NCI-H2227 treated with DMSO at 0.1 percent for 48 hours (cell line): Measurements from ENCODE around the gene CERS6.
A peak's percentile ranks its signal among the peaks of the same experiment; 100 is the strongest.
"Not testable (repeated sequence)": the region's sequence is repeated elsewhere in the genome, so short reads cannot be mapped to it uniquely, and the experiment has no call there.

Source experiments
- DNase-seq: peaks from one replicate; lab custom pipeline; 2025; lab: John Stamatoyannopoulos, UW

Gene CERS6

GRCh38 chr2:168641636-168642035, 185.6 kb downstream of the CERS6 start:
- DNase-seq, result no peak

DNA sequence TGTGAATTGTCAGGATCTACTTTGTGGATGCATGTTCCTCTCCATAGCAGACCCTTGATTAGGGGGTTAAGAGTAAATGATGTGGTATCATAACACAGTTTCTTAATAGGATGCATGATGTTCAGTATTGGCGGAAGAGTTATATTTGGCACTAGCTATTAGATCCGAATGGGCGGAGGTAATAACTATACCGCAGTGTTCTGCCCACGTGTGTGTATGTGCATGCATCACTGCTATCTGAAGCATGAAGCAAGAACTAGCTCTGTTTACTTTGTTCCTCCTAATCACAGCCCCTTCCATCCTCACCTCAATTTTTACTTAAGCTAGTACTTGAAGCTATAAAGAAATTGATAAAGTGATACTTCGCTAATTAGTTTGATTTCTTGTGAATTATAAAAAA, 186.8 kb downstream of the CERS6 start:
- DNase-seq, result no peak

DNA sequence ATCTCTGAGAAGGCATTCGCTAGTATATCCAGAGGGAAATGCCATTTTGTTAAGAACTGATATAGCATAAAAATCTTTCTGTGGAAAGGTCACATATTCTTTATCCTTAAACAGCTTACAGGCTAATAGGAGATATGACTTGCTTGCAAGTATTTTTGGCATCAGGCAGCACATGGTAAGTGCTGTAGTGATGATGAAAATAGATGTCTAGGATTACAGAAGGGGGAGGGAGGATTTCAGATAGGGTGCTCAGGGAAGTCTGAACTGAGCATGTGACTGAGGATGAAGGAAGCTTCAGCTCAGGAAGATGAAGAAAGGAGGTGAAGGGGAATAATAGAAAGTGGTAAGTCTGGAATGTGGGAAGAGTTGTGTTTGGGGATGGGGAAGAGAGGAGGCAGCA, 187.9 kb downstream of the CERS6 start:
- no peak for DNase-seq

DNA sequence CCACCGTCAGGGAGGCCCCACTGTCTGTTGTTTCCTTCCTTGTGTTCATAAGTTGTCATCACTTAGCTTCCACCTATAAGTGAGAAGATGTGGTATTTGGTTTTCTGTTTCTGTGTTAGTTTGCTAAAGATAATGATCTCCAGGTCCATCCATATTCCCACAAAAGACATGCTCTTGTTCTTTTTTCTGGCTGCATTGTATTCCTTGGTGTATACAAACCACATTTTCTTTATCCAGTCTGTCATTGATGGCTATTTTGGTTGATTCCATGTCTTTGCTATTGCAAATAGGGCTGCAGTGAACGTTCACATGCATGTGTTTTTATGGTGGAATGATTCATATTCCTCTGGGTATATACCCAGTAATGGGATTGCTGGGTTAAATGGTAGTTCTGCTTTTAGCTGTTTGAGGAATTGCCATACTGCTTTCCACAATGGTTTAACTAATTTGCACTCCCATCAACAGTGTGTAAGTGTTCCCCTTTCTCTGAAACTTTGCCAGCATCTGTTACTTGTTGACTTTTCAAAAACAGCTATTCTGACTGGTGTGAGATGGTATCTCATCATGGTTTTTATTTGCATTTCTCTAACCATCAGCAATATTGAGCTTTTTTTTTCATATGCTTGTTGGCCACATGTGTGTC, 189.7 kb downstream of the CERS6 start:
- DNase-seq, result no peak

DNA sequence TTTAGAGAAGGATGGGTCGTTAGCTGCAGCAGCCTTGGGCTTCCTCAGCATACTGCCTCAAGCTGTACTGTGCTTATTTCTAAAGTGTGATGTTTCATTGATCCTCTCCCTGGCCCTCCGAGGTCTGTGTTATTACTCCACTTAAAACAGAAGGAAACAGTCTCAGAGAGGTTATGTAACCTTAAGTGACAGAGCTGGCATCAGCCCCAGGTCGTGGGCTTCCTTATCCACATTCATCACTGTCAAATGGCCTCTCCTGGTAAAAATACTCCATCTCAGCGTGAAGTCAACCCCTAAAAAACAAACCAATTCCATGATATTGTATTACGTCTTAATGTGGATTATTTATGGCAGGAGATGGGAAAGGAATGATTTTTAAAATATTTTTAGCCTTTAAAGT, 193.0 kb downstream of the CERS6 start:
- DNase-seq, result no peak

GRCh38 chr2:168649562-168649961, 193.5 kb downstream of the CERS6 start:
- no peak for DNase-seq

DNA sequence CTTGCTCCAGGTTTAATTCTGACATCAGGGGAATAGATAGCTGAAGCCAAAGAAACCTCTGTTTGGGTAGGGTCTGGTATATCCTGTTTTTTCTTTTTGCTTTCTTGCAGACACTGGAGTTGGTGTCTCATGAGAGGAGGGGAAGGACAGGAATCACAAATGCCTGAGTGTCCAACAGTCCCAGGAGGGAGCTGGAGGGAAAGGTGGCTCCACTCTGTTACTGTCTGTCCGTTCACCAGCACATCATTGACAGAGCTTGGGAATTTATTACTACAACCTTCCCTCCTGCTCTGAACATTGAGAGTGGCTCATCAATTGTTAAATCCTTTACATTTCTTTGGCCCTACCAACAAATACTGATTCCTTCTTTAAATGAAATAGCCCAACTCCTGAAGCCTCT, 194.1 kb downstream of the CERS6 start:
- no peak for DNase-seq

DNA sequence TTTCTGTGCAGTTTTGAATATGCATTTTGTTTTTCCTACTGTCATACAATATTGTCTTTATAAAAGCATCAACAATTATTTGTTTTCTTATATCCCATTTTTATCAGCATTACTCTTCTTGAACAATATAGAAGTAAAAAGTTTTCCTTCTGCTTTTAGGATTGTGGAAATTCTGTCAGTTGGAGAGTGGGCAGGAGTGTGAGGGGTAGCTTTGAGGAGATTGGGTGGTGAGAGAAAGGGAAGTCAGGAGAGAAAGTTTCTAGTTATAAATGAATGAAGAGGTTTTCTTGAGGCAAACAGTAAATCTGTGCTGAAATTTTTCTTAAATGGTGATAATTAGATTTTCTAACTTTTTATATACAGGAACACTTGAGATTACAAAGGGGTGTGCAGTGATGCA, 194.7 kb downstream of the CERS6 start:
- DNase-seq, result no peak

DNA sequence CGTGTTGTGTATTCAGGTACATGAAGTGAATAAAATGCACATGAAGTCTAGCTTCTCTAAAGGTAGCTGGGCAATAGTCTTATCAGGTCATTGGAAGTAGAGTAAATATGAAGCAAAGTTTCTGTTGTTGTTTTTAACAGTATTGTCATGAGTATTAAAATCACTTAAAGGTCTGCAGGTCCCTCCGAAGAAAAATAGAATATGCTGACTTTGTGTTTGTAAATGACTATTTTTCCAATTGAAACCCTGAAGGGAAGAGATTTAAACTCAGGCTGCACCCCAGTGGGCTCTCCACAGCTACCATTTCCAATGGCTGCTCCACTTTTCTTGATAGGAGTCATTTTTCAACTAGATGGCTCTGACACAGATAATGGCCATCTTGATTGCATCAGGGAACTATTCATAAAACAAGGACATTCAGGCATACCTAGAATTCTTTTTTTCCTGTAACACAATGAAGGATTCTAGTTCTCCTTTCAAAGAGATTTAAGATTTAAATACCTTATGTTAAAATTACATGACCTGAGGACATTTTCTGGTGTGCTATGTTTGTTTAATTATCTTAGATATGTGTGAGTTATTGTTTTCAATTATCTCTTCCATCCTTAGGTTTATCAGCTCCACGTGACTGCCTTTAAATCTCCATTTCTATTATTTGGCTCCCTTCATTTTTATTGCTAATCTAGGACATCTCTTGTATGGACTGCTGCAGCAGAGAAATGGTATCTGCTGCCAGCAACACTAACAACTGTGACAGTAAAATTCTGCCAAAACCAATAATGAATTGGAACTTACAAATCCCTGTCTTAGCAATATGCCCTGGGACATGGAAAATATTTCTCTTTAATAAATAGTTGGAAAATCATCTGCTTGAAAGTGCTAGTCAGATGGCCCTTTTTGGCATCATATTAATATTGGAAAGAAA, 197.2 kb downstream of the CERS6 start:
- DNase-seq, result no peak

GRCh38 chr2:168654705-168655104, 198.6 kb downstream of the CERS6 start:
- no peak for DNase-seq

DNA sequence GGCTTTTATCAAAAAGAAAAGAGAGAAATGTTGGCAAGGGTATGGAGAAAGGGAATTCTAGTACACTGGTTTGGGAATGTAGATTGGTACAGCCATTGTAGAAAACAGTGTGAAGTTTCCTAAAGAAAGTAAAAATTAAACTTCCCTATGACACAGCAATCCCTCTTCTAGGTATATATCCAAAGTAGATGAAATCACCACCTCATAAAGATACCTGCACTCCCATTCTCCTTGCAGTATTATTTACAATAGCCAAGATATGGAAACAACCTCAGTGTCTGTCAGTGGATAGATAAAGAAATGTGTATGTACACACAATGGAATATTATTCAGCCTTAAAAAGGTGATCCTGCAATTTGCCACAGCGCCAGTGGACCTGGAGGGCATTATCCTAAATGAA, 199.1 kb downstream of the CERS6 start:
- no peak for DNase-seq

DNA sequence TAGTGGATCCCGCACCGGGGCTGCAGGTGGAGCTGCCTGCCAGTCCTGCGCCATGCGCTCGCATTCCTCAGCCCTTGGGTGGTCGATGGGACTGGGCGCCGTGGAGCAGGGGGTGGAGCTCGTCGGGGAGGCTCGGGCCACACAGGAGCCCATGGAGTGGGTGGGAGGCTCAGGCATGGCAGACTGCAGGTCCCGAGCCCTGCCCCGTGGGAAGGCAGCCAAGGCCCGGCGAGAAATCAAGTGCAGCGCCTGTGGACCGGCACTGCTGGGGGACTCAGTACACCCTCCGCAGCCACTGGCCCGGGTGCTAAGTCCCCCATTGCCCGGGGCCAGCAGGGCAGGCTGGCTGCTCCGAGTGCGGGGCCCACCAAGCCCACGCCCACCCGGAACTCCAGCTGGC, 201.3 kb downstream of the CERS6 start:
- not testable (repeated sequence) for DNase-seq

DNA sequence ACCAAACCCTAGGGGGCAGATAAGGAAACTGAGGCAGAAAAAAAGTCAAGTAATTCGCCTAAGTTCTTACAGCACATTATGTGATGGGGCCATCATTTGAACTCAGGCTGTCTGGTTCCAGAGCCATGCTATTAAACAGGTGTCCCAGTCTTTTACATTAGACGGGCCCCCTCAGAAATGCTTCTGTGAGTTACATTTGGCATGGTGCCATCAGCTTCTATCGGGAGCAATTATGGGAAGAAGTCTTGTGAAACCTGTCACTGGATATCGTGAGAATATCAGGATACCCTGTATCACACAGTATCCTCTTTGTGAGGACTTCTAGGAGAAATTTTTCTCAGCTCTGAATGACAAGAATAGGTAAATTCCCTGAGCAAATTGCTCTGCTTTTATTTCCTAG, 202.6 kb downstream of the CERS6 start:
- no peak for DNase-seq

- peak; percentile 61 for DNase-seq
Measured at GRCh38 chr2:168660870-168661862, 205.1 kb downstream of the CERS6 start.

DNA sequence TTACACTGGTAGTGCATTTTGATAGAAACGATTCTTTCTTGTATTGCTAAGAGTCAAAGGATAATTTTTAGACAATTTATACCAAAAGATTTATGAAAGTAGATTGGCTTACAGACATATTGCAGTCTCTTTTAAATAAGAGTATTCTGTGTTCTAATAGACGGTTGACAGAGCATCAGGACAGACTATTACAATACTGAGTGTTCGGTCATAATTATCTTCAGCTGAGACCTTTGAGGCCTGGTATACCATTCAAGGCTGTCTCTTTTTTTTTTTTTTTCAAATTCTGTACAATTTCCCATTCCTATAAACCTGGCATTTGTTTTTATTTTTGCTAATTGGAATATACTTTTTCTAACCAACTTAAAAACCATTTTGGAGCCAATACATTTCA, 205.8 kb downstream of the CERS6 start:
- peak; percentile 73 for DNase-seq

GRCh38 chr2:168662651-168663208, 206.7 kb downstream of the CERS6 start:
- no peak for DNase-seq

DNA sequence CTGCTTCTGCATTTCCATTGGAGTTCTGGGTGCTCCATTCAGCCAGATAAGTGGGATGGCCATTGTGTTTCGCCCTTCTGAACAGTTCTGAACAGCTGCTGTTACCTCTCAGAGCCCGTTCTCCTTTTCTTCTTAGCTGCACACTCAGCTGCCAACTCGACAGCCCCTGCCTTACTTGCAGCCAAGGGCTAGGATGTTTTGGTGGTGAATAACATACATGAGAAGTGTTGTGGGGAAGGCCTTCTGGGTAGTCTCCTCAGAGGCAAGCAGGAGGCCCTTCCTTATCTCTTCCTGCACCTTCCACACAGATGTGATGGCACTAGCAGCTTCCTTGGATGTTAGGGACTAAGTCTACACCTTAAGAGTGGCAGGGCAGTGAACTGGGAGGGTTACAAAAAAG, 207.9 kb downstream of the CERS6 start:
- DNase-seq, result no peak

DNA sequence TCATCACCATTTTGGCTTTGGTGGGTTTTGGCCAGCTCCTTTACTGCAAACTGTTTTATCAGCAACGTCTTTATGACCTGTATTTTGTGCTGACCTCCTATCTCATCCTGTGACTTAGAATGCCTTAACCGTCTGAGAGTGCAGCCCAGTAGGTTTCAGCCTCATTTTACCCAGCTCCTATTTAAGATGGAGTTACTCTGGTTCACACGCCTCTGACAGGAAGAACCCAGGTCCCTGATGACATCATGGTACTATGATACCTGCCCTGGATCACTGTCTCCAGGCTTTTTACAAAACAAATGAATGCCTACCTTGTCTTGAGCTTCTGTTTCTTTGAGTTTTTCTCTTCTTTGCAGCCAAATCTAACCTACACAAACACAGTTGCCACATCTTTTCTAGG, 208.6 kb downstream of the CERS6 start:
- not testable (repeated sequence) for DNase-seq

- DNase-seq, result no peak
Measured at GRCh38 chr2:168666339-168666738, 210.3 kb downstream of the CERS6 start.

GRCh38 chr2:168667156-168667555, 211.1 kb downstream of the CERS6 start:
- DNase-seq, result no peak

DNA sequence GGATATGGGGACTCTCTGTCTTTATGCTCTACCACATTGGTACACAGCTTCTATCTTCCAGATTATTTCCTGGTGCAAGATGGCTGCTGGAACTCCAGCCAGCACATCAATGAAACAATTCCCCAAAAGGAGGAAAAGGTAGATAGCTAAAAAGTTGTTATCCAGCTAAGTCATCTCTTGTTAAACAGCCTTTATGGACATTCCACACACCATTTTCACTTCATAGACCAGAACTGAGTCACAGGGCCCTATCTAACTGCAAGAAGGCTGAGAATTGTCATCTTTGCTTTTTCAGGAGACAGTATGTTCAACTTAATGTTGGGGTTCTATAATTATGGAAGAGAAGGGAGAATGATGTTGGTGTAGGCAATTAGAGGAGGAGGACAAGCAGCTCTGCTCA, 213.1 kb downstream of the CERS6 start:
- no peak for DNase-seq

DNA sequence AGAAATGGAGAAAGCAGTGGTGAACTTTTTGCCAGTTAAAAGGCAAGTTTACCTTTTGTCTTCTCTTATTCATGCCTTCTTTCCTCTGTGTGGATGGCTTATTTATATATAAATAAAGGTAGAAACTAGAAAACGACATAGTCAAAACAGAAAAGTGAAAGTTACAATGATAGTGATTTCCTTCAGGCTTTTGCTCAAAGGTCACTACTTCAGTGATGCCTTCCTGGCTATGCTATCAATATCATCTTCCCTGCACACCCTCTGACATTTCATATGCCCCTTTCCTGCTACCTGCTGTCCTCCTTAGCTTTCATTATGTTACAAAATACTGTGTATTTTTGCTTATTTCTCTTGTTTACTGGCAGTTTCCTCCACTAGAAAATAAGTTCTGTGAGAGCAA, 214.4 kb downstream of the CERS6 start:
- DNase-seq, result no peak
